Neural progenitor cell (in vitro differentiated cells): ENCODE results near the gene PRDM11.

ENCODE experiments used
- EZH2 ChIP-seq: fragments of 200-600 bp; sonication (generic); IDR thresholded peaks from 2 replicates; pipeline ENCODE4 v1.6.1; 2017; ENCODE audit warnings: antibody characterized with exemption, mild to moderate bottlenecking, moderate library complexity
- TF ChIP-seq, protein P1 (sequence below): fragments of 200-600 bp; sonication (generic); IDR thresholded peaks from 2 replicates; pipeline ENCODE4 v1.5.1; 2017; ENCODE audit warnings: antibody characterized with exemption, mild to moderate bottlenecking

- TF ChIP-seq EZH2 = no peak
- TF ChIP-seq, protein P1, sequence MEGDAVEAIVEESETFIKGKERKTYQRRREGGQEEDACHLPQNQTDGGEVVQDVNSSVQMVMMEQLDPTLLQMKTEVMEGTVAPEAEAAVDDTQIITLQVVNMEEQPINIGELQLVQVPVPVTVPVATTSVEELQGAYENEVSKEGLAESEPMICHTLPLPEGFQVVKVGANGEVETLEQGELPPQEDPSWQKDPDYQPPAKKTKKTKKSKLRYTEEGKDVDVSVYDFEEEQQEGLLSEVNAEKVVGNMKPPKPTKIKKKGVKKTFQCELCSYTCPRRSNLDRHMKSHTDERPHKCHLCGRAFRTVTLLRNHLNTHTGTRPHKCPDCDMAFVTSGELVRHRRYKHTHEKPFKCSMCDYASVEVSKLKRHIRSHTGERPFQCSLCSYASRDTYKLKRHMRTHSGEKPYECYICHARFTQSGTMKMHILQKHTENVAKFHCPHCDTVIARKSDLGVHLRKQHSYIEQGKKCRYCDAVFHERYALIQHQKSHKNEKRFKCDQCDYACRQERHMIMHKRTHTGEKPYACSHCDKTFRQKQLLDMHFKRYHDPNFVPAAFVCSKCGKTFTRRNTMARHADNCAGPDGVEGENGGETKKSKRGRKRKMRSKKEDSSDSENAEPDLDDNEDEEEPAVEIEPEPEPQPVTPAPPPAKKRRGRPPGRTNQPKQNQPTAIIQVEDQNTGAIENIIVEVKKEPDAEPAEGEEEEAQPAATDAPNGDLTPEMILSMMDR = no peak
These were observed 20.8 kb downstream of the PRDM11 start for GRCh38 chr11:45167283-45167682.
